Measurements from ENCODE around the gene RGS7. TPM values are rescaled to one million over a fixed set of nuclear protein-coding genes. Genes with fewer than 3 reads are reported as not detected.
"Not testable (repeated sequence)": the region's sequence is repeated elsewhere in the genome, so short reads cannot be mapped to it uniquely, and the experiment has no call there.

RGS7 gene
- total RNA-seq, 2 experiments from 2014 or later, result not detected

GRCh38 chr1:241217516-241217915 is 139.5 kb downstream of the RGS7 start:
- ChIA-PET POLR2A (no interaction called here), CTCF (no interaction called here)

- POLR2A ChIA-PET, result no interaction called here
- CTCF ChIA-PET, result no interaction called here
Observed at GRCh38 chr1:241215683-241216082, 141.3 kb downstream of the RGS7 start.

- POLR2A ChIA-PET, result no interaction called here
- CTCF ChIA-PET, result no interaction called here
Observed at GRCh38 chr1:241215203-241215602, 141.8 kb downstream of the RGS7 start.

GRCh38 chr1:241213139-241213538 is 143.9 kb downstream of the RGS7 start:
- ChIA-PET CTCF (no interaction called here), POLR2A (no interaction called here)

- CTCF ChIA-PET, result interaction anchor here (0.6 kb wide), 1 partner anchor 253 kb away, joined by 3 read pairs; no protein-coding TSS in a partner anchor
- POLR2A ChIA-PET, result no interaction called here
Observed at GRCh38 chr1:241212628-241213027, 144.4 kb downstream of the RGS7 start.

- ChIA-PET POLR2A (no interaction called here), CTCF (no interaction called here)
Observed at GRCh38 chr1:241208910-241209379, 148.1 kb downstream of the RGS7 start.

- POLR2A ChIA-PET, result no interaction called here
Observed at GRCh38 chr1:241203817-241204216, 153.2 kb downstream of the RGS7 start.

GRCh38 chr1:241202401-241202800 is 154.6 kb downstream of the RGS7 start:
- CTCF ChIA-PET, result no interaction called here
- POLR2A ChIA-PET, result no interaction called here

More at GRCh38 chr1:241203817-241204216, 153.2 kb downstream of the RGS7 start:
- CTCF ChIA-PET, result no interaction called here

- ChIA-PET POLR2A (no interaction called here), CTCF (no interaction called here)
Observed at GRCh38 chr1:241186716-241187115, 170.3 kb downstream of the RGS7 start.

- CTCF ChIA-PET, result no interaction called here
- POLR2A ChIA-PET, result no interaction called here
Observed at GRCh38 chr1:241181971-241182370, 175.0 kb downstream of the RGS7 start.

GRCh38 chr1:241181471-241181870 is 175.5 kb downstream of the RGS7 start:
- ChIA-PET CTCF (no interaction called here), POLR2A (no interaction called here)

- ChIA-PET POLR2A (no interaction called here), CTCF (no interaction called here)
Observed at GRCh38 chr1:241180569-241180968, 176.4 kb downstream of the RGS7 start.

- POLR2A ChIA-PET, result no interaction called here
Observed at GRCh38 chr1:241177660-241178059, 179.3 kb downstream of the RGS7 start.

GRCh38 chr1:241172486-241172885 is 184.5 kb downstream of the RGS7 start:
- POLR2A ChIA-PET, result no interaction called here
- CTCF ChIA-PET, result no interaction called here

More at GRCh38 chr1:241177660-241178059, 179.3 kb downstream of the RGS7 start:
- CTCF ChIA-PET, result no interaction called here

GRCh38 chr1:241171991-241172390 is 185.0 kb downstream of the RGS7 start:
- POLR2A ChIA-PET, result no interaction called here
- CTCF ChIA-PET, result no interaction called here

GRCh38 chr1:241167121-241167630 is 189.8 kb downstream of the RGS7 start:
- CTCF ChIA-PET, result no interaction called here
- POLR2A ChIA-PET, result no interaction called here

GRCh38 chr1:241166625-241167024 is 190.4 kb downstream of the RGS7 start:
- CTCF ChIA-PET, result no interaction called here
- POLR2A ChIA-PET, result no interaction called here

- CTCF ChIA-PET, POLR2A ChIA-PET: not testable (repeated sequence)
Observed at GRCh38 chr1:241165256-241165655, 191.7 kb downstream of the RGS7 start.

- ChIA-PET CTCF (no interaction called here), POLR2A (no interaction called here)
Observed at GRCh38 chr1:241163363-241163762, 193.6 kb downstream of the RGS7 start.

GRCh38 chr1:241161188-241161689 is 195.8 kb downstream of the RGS7 start:
- POLR2A ChIA-PET, result no interaction called here
- CTCF ChIA-PET, result no interaction called here

- CTCF ChIA-PET, result no interaction called here
- POLR2A ChIA-PET, result no interaction called here
Observed at GRCh38 chr1:241157435-241157834, 199.6 kb downstream of the RGS7 start.

GRCh38 chr1:241156231-241156965 is 200.6 kb downstream of the RGS7 start:
- ChIA-PET CTCF (no interaction called here), POLR2A (no interaction called here)
